A204.1 (cell line): ENCODE measurements around the gene SNX12.
"Not testable (repeated sequence)": the region's sequence is repeated elsewhere in the genome, so short reads cannot be mapped to it uniquely, and the experiment has no call there.

Experiments
- FAIRE-seq: peaks from 2 replicates; lab custom pipeline; 2012; peaks lifted over from hg19 to GRCh38; lab: Jason Lieb, UNC

SNX12 gene

GRCh38 chrX:71085900-71086299 is 17.8 kb upstream of the SNX12 start:
- no peak for FAIRE-seq

- no peak for FAIRE-seq
Measured at GRCh38 chrX:71082822-71083221, 14.7 kb upstream of the SNX12 start.

GRCh38 chrX:71082124-71082647 is 14.1 kb upstream of the SNX12 start:
- FAIRE-seq: no peak

- FAIRE-seq: no peak
Measured at GRCh38 chrX:71081330-71082123, 13.4 kb upstream of the SNX12 start.

- FAIRE-seq: no peak
Measured at GRCh38 chrX:71070531-71070930, 2.4 kb upstream of the SNX12 start.

- FAIRE-seq: no peak
Measured at GRCh38 chrX:71067712-71068043, 456 bp downstream of the SNX12 start.

- FAIRE-seq: no peak
Measured at GRCh38 chrX:71067089-71067488, 1.0 kb downstream of the SNX12 start.

GRCh38 chrX:71060127-71060526 is 8.0 kb downstream of the SNX12 start:
- no peak for FAIRE-seq

GRCh38 chrX:71057848-71058530 is 10.1 kb downstream of the SNX12 start:
- FAIRE-seq: no peak

- no peak for FAIRE-seq
Measured at GRCh38 chrX:71056867-71057266, 11.3 kb downstream of the SNX12 start.

- FAIRE-seq: no peak
Measured at GRCh38 chrX:71053217-71053621, 14.9 kb downstream of the SNX12 start.

GRCh38 chrX:71052721-71053120 is 15.4 kb downstream of the SNX12 start:
- no peak for FAIRE-seq

GRCh38 chrX:71047891-71048290 is 20.2 kb downstream of the SNX12 start:
- FAIRE-seq: not testable (repeated sequence)

GRCh38 chrX:71017396-71017939 is 50.7 kb downstream of the SNX12 start:
- no peak for FAIRE-seq
